CD4-positive, alpha-beta T cell treated with Interferon gamma for 1 hour (primary cell): ENCODE data around the gene PPARGC1A.

Experiments
- DNase-seq: peaks from one replicate; pipeline ENCODE4 v3.0.0-alpha.2; 2020

Gene PPARGC1A

DNA sequence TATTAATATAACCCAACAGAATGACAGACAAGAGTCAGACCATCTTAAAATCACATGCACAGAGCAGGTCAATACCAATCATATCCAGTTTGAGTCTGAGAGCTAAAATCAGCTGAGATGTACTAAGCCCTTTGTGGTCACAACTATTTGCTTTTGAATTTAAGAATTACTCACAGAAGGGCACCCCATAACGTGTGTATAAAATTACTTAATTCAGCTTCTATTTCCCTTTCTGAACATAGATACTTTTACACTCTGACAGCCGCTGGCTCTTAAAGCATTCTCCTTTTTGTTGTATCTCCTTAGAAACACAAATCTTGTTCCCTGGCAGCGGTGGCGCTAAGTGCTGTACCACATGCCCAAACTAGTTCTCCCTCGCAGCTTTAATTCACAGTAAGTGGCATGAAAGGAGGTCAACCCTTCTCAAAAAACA, 14.8 kb upstream of the PPARGC1A start:
- DNase-seq: no peak

DNA sequence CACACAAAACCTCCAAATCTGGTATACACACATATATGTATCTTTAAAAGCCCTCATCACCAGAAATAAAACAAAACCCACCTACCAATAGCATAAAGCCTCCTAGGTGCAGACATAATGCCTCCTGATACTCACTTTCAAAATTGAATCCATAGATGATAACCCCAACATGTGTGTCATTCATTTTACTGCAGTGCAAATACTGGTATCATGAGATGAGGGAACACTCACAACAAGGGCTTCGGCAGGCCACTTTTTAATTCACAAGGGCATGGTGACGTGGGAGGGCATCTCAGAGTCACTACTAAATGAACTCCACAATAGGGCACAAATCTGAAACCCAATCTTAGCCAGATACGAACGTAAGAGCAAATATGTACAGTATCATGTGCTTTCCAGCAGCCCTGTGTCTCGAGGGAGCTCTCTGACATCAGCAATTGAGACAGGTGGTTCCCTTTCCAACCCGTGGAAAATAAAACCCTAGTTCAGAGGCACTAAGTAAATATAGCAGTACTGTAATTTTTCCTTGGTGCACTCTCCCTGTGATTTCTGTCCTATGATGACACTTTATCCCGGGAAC, 14.1 kb upstream of the PPARGC1A start:
- DNase-seq: no peak

DNA sequence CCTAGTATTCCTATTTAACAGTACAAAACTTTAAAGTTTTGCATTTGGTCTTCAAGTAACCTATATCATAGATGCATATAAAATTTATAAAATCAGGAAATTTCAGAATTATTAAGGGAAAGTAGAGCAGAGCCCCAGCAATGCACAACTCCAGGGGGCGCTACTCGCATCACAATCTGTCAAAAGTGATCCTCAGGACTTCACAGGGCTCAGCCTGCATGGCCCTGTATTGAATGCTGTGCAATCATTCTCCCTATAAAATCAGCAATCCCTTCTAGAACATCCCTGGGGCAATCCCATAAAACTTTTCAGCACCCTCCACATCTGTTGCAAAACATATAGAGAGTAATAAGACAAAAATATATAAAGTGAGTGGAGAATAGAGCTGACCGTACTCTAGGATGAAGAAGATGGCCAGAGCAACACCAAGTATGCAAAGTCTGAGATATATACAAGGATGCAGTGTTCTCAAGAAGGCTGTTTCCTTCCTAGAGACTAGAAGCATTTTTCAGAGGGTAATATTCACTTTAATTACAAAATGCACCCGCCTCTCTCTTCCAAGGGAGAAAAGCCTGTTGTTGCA, 12.5 kb upstream of the PPARGC1A start:
- no peak for DNase-seq

DNA sequence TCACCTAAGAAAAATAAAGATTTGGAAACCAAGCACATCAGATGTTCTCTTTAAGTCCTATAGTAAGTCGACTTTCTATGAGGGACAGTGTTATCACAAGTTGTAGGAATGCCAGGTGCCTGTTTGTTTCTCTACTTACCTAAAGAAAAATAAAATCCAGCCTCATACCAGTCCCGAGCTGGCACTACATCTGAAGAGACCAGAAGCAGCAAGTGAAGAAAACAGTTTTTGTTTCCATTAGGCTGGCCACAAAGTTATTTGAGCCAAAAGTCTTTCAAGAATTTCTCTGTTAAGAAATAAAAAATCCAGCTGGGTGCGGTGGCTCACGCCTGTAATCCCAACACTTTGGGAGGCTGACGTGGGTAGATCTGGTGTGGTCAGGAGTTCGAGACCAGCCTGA, 10.8 kb upstream of the PPARGC1A start:
- no peak for DNase-seq

DNA sequence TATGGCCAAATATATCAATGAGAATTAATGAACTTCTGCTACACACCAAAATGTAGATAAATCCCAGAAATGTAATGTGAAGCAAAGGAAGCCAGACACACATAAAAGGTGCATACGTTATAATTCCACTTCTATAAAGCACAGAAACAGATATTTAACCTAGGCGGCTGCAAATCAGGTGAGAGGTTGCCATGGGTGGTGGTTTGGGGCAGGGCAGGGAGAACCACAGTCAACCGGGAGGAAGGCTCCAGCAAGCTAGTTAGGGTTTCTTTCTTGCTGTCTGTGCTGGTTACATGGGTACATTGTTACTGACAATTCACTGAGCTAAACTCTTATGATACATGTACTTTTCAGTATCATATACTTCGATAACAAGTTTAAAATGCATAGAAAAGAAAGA, 9.7 kb upstream of the PPARGC1A start:
- no peak for DNase-seq

DNA sequence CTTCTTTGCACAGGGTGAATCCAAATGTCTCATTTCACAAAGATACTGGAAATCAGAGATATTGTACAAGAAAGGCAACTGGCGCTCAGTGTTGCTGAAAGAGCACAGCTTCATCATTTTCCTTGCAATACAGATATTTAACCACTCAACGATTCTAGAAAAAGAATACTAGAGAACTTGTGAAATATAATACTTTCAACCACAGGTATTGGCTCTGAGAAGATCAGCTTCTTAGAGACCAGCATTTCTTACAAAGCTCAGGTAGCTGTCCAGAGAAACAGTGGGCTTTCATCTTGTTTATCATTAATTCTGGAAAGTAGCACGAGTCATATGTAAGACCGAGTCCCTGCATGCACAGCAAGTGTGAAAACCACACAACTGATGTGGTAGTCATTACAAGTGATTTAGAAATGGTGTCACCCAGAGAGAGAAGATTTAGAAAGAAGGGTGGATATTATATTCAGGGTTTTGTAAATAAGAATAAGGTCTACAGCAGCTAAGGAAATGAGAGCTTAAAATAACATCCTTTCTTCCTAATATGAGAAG, 7.8 kb upstream of the PPARGC1A start:
- DNase-seq: no peak

DNA sequence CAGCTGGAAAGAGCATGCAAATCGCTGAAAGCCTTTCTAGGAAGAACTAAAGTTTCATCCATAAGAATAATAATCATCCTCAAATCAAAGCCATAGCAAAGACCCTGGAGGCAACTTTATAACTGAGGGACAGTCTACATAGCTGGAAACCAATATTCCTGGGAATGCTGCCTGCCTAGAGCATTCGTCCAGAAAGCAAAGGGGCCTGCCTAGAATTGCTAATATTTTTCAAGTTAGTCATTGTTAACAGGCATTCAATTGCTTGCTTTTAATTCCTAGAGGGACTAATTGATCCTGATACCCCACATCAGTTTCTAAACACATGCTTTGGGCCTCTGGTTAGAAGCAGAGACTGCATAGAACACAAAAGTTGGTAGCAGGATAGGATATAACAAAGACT, 4.2 kb upstream of the PPARGC1A start:
- DNase-seq: no peak

DNA sequence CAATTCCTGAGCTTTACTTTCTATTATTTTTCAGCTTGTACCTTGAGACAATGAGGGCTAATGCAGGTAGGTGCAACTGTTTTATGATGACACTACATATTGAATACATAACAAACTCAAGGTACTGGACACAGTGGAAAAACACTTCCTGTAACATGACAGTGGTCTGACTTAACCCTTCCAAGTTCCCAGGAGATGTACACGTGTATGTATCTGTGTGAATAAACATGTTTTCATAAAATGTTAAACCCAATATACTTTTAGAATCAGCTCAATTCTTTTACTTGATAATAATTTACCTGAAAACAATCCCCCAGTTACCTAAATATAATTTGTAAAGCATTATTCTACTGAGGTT, 1.2 kb upstream of the PPARGC1A start:
- DNase-seq: no peak

DNA sequence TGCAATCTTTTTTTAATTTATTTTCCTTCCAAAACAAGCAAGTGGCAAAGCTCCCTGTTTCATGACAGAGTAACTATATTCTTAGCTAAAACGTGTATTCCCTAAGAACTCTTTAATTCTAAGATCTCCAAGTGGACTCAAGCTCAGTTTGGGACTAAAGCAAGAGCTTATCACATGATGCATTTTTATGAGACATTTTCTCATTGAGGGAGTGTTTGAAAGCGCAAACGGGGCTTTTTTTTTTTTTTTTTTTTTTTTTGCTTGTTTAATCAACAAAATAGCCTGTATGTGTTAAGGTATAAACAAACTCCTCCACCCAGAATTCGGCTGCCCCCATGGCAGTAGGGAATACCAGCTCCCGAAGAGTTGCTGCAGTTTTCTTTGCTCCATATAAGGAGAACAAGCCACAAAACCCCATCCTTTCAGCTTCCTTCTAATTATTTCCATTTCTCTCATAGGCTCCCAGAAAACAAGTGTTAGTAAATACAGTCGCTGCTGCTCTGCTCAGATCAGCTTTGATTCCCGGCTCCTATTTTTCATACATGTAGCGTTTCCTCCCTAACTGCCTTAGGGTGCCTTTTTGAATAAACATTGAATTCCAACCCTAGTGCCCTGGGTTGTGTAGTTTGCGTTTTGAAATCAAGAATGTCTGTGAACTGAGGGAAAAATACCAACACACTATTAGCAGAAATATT, 669 bp upstream of the PPARGC1A start:
- DNase-seq: no peak

DNA sequence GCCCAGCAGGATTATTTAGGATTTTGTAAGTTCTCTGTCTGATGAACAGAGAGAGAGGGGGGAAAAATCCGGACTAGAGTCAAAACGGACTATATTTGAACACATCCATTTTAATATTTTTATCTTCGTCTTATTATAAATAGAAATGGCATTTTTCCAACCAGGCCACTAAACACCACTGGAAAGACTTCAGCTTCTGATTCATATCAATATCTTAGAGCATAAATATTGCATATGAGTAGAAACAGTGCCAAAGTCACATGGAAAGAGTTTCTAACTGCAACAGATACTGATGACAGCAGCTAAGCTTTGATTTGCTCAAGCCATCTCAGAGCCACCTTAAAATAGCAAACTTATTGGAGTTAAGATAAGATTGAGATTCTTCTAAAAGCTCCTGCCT, 456 bp downstream of the PPARGC1A start:
- DNase-seq: no peak

DNA sequence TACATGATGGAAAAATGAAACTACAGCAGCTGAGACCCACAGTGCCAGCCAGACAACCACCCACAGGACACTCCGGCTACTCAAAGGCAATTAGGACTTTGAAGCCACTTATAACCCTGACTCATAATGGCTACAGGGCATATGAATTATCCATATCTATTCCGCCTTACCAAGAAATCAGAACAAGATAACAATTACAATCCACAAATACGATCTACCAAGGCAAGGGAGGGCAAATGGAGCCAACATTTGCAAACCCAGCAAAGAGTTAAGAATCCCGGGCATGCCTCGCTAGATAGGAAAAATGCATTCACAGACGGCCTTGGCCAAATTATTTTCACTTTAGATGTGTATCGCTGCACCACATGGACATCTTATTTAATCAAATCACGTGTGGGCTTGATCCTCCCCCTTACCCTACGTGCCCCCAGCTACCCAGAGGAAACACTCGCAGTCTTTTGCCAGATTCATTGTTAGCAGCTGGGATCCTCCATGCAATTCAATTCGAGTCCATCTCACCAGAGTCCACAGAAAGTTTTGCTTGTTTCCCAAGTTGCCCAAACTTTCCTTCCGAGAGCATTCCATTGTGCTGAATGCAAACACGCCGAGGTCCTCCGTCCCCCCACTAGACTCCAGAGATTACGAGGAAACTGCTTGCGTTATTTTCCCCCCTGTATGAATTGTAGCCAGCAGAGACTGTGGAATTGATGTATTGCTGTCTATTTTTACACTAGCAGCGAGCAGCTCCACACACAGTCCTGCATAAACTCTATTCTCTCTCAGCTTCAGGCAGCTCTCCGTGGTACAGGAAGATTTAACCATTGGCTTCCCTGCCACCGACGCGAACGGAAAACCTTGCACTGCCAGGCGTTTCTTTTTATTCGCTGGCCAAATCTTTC, 1.2 kb downstream of the PPARGC1A start:
- no peak for DNase-seq

DNA sequence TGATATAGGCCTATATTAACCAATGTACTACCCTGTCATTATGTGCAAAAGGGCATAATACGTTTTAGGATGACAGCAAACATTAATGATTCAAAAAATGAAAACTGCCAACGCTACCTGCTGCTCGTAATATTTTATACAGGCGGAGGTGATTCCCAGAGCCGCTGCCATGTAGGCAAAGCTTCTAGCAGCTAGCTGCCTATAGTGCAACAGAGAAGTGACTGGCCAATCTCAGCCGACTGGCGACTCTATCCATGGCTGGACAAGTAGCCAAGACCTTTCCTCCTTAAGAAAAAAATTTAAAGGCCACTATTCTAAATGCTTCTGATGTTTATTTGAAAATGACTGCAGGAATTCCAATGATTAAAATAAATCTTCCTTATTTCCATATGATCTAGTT, 1.9 kb downstream of the PPARGC1A start:
- DNase-seq: no peak

DNA sequence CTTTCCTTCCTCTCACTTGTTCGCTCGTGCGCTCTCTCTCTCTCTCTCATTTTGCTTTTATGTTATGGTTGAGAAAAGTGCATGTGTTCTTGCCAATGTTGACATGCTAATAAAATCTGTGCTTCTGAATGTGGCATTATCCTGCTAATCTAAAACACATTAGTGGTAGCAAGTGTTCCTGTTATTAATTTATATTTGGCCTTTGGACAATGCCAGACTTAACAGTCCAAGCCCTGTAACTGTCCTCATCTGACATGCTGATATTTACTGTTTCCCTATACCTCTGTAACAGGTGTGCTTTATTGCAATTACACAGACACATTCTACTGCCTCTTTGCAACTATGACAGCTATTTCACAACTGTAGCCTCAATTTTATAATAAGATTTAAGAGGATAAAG, 2.7 kb downstream of the PPARGC1A start:
- DNase-seq: no peak

DNA sequence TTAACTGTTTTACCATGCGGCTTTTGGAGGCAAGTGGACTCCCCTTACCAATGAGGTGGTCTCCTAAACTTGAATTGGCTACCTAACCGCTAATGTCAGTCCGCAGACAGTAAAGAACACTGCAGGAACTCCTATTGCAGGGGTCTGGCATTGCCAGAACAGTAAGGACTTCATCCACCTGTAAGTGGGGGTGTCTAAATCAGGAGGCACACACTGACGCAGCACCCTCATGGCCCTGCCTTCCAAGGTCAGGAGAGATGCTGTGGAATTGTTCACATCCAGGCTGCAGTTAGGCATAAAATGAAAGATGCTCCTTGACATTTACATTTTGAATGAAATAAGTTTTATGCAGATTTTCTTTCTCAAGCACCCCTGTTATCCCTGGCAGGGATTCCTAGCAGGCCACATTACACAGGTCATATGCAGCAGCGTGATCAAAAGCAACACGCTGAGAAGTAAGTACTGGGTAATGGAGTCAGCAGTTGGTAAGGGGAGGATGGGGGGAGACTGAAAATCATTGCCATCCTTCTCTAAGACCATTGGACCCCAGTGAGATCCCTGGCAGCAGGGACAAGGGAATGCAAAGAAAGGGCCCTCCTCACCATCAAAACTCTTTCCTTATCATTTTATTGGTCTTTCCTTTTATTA, 3.8 kb downstream of the PPARGC1A start:
- no peak for DNase-seq

DNA sequence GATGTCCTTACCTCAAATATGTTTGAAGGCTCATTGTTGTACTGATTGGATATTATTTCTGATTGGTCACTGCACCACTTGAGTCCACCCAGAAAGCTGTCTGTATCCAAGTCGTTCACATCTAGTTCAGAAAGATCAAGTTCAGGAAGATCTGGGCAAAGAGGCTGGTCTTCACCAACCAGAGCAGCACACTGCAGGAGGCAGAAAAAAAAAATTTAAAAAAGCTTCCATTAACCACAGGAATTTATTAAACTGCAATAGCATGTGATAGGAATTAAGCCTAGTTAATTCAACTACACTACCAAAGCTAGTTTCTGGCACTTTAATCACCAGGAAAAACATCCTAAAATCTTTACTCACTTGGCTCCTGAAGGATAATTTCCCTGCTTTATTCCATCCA, 5.1 kb downstream of the PPARGC1A start:
- no peak for DNase-seq

DNA sequence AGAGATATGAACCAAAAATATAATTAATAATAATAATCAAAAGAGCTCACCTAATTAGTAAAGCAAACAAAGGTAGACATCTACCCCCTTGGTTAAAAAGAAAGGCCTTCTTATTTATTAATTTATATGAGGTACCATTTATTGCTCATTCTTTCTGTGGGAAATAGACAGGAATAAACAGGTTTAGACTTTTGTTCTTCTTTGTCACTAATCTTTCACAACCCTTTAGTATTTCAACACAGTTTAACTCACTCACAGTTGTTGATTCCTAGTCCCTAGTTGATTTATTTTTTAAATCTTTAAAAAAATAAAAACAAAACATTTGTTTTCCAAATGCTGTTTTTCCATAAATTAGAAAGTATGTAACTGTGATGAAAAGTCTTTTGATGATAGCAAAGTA, 5.6 kb downstream of the PPARGC1A start:
- DNase-seq: no peak

DNA sequence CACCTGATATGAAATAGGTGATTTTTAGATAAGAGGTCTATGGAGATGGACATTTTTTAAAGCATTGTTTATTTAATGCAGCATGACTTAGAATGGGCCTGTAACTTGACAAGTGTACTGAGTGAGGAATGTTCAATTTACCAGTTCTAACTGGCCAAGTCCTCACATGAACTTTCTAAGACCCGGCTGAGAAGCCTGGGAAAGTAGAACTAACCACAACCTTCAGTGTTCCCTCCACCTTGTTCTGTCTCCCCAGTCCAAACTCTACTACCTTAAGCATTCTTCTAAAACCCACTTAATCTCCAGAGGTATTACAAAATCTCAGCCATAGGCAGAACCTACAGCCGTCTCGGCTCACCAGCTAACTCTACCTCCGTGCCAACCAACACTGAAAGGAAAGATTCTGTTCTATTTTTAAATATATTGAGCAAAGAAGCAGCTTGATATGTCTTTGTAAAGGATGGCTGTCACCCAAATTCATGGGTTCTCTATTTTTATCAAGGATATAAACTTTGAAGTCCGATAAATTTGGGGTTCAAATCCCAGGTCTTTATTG, 6.8 kb downstream of the PPARGC1A start:
- DNase-seq: no peak

DNA sequence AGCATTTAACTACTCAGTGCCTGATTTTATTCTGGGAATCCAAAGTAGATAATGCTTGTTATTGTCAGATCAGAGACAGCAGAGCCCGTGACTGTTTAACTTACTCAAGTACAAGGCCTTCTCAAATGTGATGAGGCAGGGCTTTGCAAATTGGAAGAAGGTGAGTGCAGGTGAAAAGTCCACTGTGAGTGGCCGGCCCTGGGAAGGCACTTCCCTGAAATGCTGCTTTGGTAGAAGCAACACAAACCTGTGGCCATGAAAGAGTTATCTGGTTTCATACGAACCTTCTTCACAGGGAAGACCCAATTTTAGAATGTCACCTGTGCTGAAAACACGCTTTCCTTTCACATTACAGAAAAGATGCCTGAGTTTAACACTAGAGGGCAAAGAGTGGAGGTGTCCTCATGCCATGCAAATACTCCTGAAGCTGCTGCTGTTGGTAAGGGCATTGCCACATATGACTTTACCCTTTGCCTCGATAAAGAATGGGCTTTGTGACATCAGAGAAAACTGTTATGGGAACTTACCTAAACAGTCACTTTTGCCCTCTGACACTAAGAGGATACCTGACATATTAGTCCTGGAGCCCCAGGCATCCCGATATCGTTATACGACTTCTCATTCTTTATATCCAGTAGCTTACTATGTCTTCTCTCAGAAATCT, 8.0 kb downstream of the PPARGC1A start:
- DNase-seq: no peak

DNA sequence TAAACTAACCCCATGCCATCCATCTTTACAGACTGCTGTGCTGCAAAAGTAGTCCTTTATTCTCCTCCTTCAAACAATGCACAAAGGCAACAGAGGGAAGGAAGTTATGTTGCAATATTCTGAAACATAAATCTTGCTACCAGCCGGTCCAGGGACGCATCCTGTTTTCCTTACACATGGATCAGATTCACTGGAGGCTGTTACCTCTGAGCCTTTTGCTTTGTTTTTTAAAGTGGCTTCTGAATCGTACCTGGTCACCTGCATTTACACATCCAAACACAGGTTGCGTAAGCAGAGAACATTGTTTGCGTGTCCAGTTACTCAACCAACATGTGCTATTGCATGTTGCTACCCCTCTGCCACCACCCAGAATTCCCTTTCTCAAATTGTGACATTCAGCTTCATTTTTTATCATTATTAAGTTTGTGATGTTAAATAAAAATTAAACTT, 8.8 kb downstream of the PPARGC1A start:
- no peak for DNase-seq

DNA sequence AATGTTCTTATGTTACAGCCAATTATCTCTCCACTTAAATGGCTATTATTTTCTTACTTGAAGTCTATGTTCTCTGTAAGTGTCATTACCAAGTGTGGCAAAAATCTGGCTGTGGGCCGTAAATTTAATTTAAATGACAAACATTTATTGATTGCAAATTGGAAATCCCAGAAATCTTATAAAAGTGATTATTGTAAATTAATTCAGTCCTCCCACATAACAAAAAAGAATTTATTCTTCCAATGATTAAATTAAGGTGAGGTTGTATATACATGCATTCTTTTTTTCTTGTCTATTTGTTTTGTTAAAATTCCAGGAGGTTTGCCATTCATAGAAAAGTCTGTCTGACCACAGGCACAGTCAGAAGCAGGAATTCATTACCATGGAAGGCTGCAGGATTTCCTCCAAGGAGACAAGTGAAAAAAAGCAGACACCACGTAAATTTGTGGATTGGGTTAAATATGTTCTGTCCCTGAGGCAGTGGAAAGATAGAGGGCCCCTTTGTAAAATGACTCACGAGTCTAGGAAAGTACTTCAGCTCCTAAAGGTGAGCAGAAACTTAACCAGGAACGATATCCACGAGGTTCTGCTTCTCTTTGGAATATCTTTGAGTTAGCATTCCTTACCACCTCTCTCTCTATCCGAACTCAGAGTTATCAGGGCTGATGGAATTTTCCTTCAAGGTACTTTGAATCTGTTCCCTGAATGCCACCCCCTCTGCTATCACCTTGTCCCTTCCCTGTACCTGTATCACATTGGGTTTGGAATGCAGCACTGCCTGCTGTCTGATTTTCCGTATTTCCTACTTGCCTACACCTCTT, 10.7 kb downstream of the PPARGC1A start:
- no peak for DNase-seq
